ENCODE results near the gene SLC7A10. TPM values are rescaled to one million over a fixed set of nuclear protein-coding genes. Genes with fewer than 3 reads are reported as not detected.

The SLC7A10 gene
- total RNA-seq, 4 donors from 2014 or later = 12.9 to 150 (median 33.1) TPM

DNA sequence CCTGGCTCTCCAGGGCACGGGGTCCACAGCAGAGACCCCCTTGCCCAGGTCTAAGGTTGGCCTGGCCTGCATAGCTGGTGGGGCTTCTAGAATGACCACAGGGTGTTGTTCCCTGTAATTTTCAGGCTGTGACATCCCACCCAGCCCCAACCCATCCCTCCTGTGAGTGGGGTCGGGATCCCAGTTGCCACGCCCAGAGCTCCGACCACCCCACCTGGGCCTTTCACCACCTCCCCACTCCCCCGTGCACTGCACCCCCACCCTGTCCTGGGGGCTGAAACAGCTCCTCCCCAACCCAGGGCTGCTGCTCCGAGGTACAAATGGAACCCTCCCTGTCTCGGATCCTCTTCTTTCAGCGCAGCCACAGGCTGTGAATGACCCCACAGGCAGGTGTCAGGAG lies 8.4 kb upstream of the SLC7A10 start:
- no peak for DNase-seq (ENCODE audit: low spot score)
- TF ChIP-seq, protein P1, sequence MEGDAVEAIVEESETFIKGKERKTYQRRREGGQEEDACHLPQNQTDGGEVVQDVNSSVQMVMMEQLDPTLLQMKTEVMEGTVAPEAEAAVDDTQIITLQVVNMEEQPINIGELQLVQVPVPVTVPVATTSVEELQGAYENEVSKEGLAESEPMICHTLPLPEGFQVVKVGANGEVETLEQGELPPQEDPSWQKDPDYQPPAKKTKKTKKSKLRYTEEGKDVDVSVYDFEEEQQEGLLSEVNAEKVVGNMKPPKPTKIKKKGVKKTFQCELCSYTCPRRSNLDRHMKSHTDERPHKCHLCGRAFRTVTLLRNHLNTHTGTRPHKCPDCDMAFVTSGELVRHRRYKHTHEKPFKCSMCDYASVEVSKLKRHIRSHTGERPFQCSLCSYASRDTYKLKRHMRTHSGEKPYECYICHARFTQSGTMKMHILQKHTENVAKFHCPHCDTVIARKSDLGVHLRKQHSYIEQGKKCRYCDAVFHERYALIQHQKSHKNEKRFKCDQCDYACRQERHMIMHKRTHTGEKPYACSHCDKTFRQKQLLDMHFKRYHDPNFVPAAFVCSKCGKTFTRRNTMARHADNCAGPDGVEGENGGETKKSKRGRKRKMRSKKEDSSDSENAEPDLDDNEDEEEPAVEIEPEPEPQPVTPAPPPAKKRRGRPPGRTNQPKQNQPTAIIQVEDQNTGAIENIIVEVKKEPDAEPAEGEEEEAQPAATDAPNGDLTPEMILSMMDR (IDR thresholded peaks at IDR 0.05) = no peak
- no peak for ATAC-seq (ENCODE audit: low FRiP score)

DNA sequence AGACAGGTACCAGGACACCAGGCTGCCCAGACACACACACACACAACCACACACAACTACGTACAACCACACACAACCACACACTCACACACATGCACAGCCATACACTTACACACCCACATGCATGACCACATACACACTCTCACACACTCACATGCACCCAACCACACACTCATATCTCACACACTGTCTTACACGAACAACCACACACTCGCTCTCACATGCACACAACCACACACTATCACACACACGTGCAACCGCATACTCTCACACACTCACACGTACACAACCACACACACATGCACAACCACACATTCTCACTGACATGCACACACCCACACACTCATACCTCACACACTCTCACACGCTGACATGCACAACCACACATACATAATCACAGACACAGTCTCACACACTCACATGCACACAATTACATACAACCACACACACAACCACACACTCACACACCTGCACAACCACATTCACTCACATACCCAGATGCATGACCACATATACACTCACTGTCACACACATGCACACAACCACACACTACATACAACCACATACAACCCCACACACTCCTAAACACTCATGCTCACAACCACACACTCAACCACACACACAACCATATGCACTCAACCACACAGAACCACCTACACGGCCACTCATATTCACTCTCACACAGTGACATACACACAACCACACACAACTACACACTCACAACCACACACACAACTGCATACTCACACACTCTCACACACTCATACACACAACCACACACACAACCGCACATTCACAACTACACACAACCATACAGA lies 7.6 kb upstream of the SLC7A10 start:
- TF ChIP-seq, protein P1 (IDR thresholded peaks at IDR 0.05) = no peak
- ATAC-seq (ENCODE audit: low FRiP score) (no peak), DNase-seq (ENCODE audit: low spot score) (no peak)

DNA sequence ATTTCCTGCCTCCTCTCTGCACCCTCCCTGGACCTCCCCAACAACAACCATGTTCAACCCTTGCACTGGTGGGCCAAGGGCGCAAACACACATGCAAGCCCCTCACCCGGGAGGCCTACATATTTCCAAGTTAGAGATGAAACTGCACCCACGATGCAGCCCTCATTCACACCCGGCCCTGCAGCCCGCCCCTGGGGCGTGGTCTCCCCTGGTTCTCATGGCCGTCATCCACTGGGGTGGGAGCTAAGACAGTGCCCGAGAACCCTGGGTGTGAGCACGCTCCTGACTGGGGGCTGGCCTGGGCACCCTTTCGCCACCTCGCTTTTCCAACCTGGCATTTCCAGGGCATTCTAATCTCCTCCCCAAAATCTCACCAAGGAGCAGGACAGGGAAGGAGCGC lies 7.0 kb upstream of the SLC7A10 start:
- DNase-seq (ENCODE audit: low spot score) (no peak), ATAC-seq (ENCODE audit: low FRiP score) (no peak)
- TF ChIP-seq, protein P1 (IDR thresholded peaks at IDR 0.05) = no peak

DNA sequence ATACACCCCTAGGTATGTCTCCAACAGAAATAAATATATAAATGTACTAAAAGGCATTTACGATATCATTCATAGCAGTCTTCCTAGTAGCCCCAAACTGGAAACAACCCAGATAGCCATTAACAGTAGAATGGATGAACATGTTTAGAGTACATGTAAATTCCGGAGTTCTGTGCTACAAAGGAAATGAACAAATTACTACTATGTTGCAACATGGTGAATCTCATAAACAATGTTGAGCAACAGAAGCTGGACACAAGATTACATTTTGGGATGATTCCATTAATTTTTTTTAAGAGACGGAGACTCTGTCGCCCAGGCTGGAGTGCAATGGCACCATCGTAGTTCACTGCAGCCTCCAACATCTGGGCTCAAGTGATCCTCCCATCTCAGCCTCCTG lies 5.9 kb upstream of the SLC7A10 start:
- no peak for DNase-seq (ENCODE audit: low spot score)
- ATAC-seq (ENCODE audit: low FRiP score) = no peak
- TF ChIP-seq, protein P1 (IDR thresholded peaks at IDR 0.05) = no peak

DNA sequence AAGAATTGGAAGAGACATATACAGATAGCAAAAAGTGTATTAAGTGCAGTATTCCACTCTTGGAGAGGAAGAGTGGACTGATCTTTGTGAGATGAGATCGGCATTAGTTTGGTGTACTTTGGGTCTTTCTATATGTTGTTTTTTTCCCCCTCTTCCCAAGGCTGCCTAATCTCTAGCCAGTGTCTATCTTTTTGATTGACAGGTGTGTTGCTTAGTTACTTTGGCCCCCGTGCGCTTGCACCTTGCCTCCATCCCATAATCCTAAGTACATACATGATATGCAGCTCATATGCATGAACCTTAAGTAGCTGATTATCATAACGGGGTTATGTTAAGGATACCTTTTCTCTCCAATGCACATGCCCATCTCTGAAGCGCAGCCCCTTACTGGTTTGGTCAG lies 4.3 kb upstream of the SLC7A10 start:
- ATAC-seq (ENCODE audit: low FRiP score) (no peak), DNase-seq (ENCODE audit: low spot score) (no peak)
- TF ChIP-seq, protein P1 (IDR thresholded peaks at IDR 0.05) = no peak

DNA sequence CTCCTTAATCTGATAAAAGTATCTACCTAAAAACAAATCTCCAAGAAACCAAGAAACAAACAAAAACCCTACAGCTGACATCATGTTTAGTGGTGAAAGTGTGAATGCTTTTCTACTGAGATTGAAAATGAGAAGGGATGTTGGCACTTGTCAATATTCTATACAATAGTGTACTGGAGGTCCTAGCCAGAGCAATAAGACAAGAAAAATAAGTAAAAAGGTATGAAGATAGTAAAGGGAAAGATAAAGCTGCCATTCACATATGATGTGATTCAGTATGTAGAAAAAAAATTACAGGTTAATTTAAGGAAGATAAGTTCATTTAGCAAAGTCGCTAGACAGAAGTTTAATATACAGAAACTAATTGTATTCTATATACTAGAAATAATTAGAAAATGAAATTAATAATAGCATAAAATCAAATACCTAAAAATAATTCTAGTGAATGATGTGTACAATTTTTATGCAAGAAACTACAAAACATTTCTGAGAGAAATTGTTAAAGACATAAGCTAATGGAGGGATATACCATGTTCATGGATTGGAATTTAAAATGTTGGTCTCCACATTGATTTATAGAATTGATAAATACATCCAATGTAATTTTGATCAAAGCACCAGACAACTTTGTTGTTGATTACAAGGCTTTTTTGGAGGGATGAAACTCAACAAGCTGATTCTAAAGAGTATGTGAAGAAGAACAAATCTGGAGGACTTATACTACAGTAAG lies 2.4 kb upstream of the SLC7A10 start:
- TF ChIP-seq, protein P1 (IDR thresholded peaks at IDR 0.05) = no peak
- ATAC-seq (ENCODE audit: low FRiP score) = no peak
- no peak for DNase-seq (ENCODE audit: low spot score)

Data from omental fat pad (tissue), 4 donors.